Astrocyte of the cerebellum (primary cell): ENCODE results near the gene LITAFD.

Experiments used
- DNase-seq: peaks from one replicate; pipeline ENCODE4 v3.0.0-alpha.2; 2011; ENCODE audit warnings: low read depth
- H3K4me3 ChIP-seq: 2 replicates; pipeline ENCODE4 v1.5.1; 2011; ENCODE audit warnings: mild to moderate bottlenecking, low read depth, low read length, moderate library complexity
- CTCF ChIP-seq: IDR thresholded peaks from 2 replicates; pipeline ENCODE4 v1.5.1; 2012; ENCODE audit warnings: low read length, low read depth, moderate library complexity, mild to moderate bottlenecking; ENCODE audit errors: missing control alignments
- in situ Hi-C: cut with HindIII; loops from 2 replicates; pipeline ENCODE4 v1.10.0; 2017; ENCODE audit warnings: low sequenced_read_pairs

LITAFD gene

GRCh38 chr16:8900343-8900742, 18.2 kb downstream of the LITAFD start:
- H3K4me3 ChIP-seq = no peak overlapping the region
- DNase-seq = no peak
- in situ Hi-C loops = loop anchor here (25.0 kb wide), 1 partner anchor 88 kb away; no protein-coding TSS in a partner anchor
- TF ChIP-seq CTCF = no peak

GRCh38 chr16:8901320-8901861, 19.2 kb downstream of the LITAFD start:
- in situ Hi-C loops = loop anchor here (25.0 kb wide), 1 partner anchor 89 kb away; no protein-coding TSS in a partner anchor
- TF ChIP-seq CTCF = no peak
- DNase-seq = no peak
- no peak overlapping the region for H3K4me3 ChIP-seq

GRCh38 chr16:8903004-8903403, 20.9 kb downstream of the LITAFD start:
- H3K4me3 ChIP-seq = no peak overlapping the region
- in situ Hi-C loops = loop anchor here (25.0 kb wide), 1 partner anchor 91 kb away; no protein-coding TSS in a partner anchor
- no peak for DNase-seq
- no peak for TF ChIP-seq CTCF

GRCh38 chr16:8904018-8904430, 21.9 kb downstream of the LITAFD start:
- in situ Hi-C loops = loop anchor here (25.0 kb wide), 1 partner anchor 92 kb away; no protein-coding TSS in a partner anchor
- H3K4me3 ChIP-seq = no peak overlapping the region
- no peak for DNase-seq
- no peak for TF ChIP-seq CTCF

- no peak overlapping the region for H3K4me3 ChIP-seq
- in situ Hi-C loops = loop anchor here (25.0 kb wide), 1 partner anchor 93 kb away; no protein-coding TSS in a partner anchor
- DNase-seq = no peak
- peak; percentile 72 for TF ChIP-seq CTCF
Measured at GRCh38 chr16:8905168-8905762, 23.1 kb downstream of the LITAFD start.

GRCh38 chr16:8905795-8906591, 23.8 kb downstream of the LITAFD start:
- TF ChIP-seq CTCF = peak; percentile 40
- in situ Hi-C loops = loop anchor here (25.0 kb wide), 1 partner anchor 94 kb away; no protein-coding TSS in a partner anchor
- no peak overlapping the region for H3K4me3 ChIP-seq
- DNase-seq = no peak
